GM19240 (cell line): ENCODE measurements around the gene CARD11.
"Not testable (repeated sequence)": the region's sequence is repeated elsewhere in the genome, so short reads cannot be mapped to it uniquely, and the experiment has no call there.

Experiments used
- DNase-seq: peaks from one replicate; pipeline ENCODE4 v3.0.0; 2011; ENCODE audit warnings: low spot score; ENCODE audit not compliant: insufficient read length

CARD11 gene

GRCh38 chr7:3065724-3066143 lies 22.1 kb upstream of the CARD11 start:
- peak; percentile 59 for DNase-seq

GRCh38 chr7:3064067-3064466 lies 20.4 kb upstream of the CARD11 start:
- no peak for DNase-seq

DNA sequence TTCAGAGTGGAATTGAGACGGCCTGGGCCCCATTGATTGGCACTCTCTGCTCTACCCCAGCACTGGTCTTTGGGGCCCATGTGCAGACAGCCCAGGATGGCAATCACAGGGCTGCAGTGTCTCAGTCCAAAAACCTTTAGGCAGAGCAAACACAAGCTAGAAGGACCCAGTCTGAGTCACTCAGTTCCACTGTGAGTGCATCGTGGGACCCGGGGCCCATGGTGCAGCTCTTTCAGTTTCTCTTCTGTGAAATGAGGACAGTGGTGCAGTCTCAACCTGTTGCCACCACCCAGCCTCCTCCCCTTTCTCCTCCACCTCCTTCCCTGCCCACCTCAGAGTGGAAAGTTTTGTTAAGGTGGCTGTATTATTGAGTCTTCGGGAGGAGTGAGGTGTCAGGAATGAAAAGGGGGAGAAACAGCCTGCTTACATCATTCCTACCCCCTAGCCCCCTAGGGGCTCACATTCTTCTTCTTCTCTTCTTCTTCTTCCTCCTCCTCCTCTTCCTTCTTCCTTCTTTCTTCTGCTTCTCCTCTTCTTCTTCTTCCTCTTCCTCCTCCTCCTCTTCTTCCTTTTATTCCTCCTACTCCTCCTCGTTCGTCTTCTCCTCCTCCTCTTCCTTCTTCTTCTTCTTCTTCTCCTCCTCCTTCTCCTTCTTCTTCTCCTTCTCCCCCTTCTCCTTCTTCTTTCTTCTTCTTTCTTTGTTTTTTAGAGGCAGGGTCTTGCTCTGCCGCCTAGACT lies 19.5 kb upstream of the CARD11 start:
- DNase-seq = peak; percentile 52

DNA sequence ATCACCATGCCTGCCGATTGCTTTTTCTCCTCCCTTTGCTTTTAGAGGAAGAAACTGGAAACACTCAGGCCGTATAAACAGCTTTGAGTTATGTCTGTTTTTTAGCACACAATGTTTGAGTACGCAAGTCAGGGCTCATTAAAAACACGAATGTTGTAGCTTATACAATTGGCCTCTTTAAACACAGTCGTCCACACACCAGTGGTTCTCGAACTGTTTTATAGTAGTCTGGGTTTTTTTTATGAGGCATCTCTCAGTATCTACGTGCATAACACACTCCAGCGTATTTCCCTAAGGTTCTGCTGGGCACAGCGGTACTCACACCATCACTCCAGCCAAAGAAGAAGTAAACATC lies 13.4 kb upstream of the CARD11 start:
- no peak for DNase-seq

DNA sequence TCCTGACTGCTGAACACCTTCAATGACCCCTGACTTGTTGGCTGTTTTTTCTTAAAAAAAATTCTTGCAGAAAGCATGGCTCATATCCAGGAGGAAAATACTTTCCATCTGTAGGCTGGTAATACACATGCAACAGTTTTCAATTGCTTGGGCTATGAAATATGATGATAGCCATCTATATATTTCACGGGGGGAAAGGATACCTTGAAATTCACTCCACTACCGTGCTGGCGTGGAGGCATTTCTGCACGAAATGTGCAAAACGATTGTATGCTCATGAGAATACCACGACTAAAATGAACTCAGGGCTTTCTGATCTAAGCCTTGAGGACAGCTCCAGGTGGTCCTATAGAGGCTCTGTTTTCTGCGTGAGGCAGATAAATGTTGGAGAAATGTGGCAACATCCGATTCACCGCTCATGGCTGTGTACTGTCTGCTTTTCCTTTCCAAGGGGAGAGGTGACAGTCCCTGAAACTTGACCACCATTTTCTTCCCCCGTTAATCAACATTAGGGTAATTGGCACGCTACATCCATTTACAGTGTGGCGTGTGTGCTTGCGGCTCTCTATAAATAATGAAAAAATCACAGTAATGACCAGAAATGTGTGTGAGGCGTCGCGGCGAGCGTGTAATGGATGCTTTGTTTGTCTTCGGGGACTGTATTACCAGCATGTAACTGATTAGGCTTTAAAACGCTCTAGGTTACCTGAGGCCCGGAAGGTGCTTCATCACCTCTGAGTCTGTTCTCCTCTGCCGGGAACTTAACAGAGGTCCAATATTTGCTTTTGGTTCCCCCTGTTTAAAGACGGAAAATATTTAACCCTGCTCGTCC lies 12.8 kb upstream of the CARD11 start:
- DNase-seq = no peak

DNA sequence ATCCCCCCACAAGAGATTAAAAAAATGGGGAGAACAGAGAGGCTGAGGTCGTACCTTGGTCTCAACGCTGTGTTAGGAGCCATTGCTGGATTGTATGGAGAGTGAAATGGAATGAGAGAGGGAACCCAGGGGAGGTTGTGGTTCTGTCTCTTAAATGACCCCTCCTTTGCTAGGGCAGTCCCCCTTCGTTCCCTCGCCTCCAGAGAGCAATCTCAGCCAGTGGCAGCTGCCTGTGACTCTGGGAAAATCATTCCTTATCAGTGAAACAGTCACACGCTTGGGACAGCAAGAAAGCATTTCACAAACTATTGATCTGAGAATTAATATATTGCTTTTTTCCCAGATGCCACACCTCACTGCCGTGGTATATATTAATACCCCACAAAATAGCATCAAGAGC lies 12.0 kb upstream of the CARD11 start:
- DNase-seq = no peak

DNA sequence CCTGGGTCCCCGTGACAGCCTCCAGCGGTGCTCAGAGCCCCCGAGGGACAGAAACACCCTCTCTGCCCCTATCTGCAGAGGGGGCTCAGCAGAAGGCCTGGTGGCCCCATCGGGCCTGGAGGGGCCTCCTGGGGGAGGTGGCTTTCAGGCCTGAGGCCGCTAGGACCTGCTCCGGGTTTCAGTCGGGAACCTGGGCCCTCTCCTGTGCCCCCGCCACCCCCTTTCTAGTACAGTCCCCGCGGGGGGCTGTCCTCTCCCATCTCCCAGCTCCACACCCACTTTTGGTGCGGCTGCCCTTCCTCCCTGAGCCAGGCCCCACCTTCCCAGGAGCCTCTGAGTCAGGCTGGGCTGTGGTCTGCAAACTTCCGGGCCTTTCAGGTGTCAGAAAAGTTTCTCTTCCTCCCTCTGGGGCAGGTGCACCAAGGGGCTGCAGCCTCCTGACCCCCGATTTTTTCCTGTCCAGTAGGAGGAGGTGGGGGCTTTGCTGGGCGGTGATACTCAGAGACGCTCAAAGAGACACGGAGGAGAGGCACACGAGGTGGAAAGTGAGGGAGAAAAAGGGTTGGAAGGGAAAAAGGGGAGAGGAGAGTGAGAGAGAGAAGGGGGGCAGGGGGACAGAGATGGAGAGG lies 692 bp downstream of the CARD11 start:
- DNase-seq = peak; percentile 53

DNA sequence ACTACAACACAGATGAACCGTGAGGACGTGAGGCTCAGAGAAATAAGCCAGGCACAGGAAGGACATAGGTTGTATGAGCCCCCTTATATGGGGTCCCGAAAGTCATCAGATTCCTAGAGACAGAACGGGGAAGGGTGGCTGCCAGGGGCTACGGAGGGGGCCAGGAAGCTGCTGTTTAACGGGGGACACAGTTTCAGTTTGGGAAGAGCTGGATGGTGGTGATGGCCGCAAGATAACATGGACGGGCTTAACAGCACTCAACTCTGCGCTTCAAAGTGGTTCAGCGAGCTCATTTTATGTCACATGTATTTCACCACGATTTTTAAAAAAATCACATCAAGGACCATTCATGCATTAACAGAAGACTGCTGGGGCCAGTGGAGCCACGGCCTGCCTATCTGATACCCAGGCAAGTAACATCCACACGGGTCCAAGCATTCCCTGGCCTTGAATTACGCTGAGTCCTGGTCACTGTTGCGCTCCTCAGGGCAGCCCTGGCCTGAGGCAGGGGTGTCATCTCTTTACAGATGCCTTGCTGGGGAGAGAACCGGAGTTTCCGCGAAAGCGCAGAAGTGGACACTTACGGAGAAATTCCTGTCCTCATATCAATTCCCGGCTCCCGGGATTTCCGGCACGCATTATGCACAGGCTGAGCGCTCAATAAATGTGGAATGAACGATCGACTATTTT lies 1.5 kb downstream of the CARD11 start:
- DNase-seq = no peak

- DNase-seq = no peak
These were observed 3.9 kb downstream of the CARD11 start for GRCh38 chr7:3039787-3040186.

DNA sequence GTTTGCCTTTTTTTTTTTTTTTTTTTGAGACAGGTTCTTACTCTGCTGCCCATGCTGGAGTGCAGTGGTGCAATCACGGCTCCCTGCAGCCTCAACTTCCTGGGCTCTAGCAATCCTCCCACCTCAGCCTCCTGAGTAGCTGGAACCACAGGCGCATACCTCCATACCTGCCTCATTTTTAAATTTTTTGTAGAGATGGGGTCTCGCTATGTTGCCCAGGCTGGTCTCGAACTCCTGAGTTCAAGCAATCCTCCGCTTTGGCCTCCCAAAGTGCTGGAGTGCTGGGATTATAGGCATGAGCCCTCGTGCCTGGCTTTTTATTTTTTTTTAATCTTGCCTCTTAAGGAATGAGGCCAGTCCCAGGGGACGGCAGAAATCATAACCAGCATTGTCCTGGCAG lies 5.7 kb downstream of the CARD11 start:
- not testable (repeated sequence) for DNase-seq

DNA sequence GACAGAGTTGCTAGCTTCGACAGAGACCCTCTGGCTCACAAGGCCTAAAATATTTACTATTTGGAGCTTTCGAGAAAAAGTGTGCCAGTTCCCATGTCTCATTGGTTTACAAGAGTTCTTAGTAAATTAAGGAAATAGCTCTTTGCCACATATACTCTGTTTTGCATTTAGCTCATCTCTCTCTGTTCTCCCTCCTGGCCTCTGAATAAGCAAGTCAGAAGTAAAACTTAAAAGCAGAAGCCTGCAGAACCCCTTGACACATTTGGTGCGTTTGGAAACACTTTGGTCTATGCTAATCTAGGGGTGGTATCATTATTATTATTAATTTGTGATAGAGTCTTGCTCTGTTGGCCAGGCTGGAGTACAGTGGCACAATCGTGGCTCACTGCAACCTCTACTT lies 6.4 kb downstream of the CARD11 start:
- no peak for DNase-seq

DNA sequence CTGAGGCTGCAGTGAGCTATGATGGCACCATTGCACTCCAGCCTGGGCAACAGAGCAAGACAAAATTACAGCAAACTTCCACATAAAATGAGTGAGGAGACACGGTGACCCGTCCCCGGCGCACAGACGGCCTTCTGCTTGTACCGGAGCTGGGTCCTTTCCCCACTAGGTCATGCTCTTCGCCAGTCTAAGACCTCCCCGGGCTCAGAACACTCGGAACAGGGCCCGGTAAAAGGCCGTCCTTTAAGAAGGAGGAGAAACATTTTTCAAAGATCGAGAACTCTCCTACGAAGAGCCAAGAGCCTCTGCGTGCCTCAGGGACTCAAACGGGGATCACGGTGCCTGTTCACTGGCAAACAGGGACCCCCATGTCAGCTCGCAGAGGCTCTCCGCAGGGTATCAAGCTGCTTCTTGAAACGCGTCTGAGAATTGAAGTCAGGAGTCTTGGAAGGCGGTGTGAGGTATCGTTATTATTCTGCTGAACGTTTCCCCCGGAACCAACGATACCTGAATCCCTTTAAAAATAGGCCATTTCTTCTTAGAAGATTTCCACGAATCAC lies 9.0 kb downstream of the CARD11 start:
- no peak for DNase-seq

GRCh38 chr7:3033581-3033980 lies 10.1 kb downstream of the CARD11 start:
- no peak for DNase-seq

DNA sequence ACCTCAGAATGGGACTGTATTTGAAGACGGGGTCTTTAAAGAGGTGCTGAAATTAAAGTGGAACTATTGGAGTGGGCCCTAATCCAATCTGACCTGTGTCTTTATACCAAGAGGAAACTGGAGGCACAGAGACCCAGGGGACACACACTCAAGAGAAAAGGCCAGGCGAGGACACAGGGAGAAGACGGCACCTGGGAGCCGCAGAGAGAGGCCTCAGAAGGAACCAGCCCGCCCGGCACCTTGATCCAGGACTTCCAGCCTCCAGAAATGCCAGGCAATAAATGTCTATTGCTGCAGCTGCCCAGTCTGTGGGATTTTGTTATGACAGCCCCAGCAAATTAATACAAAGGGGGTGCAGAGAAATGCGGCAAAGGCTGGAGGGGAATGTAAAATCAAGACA lies 10.5 kb downstream of the CARD11 start:
- no peak for DNase-seq

DNA sequence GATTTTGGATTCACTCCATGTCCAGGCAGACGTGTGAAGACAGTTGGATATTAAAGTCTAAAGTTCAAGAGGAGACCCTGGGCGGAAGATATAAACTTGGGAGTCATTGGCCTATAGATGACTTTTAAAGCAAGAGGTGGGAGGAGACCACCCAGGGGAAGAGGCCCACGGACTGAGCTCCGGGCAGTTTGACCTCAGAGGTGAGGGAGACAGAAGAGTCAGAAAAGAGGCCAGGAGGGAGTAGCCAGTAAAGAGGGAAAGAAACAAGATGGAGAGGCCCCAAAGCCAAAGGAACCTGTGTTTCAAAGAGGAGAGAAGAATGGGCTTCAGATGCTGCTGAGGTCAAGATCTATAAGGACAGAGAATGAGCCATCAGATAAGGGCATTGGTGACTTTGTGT lies 11.4 kb downstream of the CARD11 start:
- DNase-seq = no peak

GRCh38 chr7:3029138-3029537 lies 14.5 kb downstream of the CARD11 start:
- no peak for DNase-seq

DNA sequence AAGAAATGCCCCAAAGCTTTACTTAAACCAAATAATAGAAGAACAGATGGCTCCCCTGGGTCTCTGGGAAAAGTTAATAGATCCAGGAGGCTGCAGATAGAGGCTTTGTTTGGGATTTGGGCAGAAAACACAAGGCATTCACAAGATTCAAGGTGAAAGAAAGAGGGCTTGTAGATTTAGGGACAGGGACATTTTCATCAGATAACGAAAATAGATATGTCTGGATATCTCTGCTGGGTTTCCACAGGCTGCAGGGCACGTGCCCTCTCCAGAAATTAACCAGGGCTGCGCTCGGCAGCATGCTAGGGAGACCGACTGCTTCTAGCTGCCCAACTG lies 14.9 kb downstream of the CARD11 start:
- no peak for DNase-seq

DNA sequence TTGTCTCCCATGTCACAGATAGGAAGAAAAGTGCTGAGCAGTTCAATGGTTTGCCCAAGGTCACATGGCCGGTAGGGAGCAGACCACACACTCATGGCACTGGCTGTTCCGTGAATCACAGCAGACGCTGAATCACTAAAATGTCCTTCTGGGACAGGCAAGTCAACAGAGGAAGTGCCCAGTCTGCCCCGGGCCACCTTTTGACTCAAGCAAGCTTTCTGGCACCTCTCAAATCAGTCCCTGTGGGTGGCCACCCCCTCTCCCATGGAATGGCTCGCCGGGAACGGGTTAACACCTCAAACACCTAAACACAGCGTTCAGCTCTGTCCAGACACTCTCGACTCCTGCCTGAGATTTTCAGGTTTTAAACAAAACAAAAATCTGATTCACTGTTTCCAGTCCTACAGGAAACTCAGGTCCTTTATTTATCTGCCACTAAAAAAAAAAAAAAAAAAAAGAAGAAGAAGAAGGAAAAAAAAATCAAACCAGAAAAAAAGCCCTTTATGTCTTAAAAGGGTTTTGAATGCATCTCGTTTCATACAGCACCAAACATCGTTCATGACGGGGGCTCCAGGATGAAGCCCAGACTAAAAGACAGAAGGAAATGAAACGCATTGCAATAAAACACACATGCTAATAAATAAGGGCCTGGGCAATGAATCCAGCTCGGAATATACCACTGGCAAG lies 15.5 kb downstream of the CARD11 start:
- DNase-seq = no peak

GRCh38 chr7:3027005-3027845 lies 16.4 kb downstream of the CARD11 start:
- no peak for DNase-seq

DNA sequence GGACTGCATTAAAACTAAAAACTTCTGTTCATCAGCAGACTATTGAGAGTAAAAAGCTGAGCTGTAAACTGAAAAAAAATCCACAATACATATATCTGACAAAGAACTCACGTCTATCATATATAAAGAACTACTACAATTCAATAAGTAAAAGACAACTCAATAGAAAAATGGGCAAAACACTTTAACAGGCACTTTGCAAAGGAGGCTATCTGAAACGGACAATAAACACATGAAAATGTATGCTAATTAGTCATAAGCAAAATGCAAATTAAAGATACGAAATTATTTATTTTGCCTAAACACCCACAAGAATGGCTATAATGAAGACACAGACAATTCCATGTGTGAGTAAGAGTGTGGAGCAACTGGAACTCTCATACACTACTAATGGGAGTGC lies 18.1 kb downstream of the CARD11 start:
- no peak for DNase-seq
